GM12891 (cell line): ENCODE measurements around the gene ZNF692.

ENCODE experiments used
- DNase-seq: peaks from one replicate; pipeline ENCODE4 v3.0.0; 2011; ENCODE audit warnings: low spot score; ENCODE audit not compliant: insufficient read length
- FAIRE-seq: peaks from 2 replicates; lab custom pipeline; 2011; peaks lifted over from hg19 to GRCh38; lab: Jason Lieb, UNC
- PAX5 ChIP-seq: IDR thresholded peaks from 2 replicates; pipeline ENCODE4 v1.6.1; 2011; ENCODE audit warnings: low read length, moderate library complexity, mild to moderate bottlenecking; ENCODE audit not compliant: insufficient read depth, severe bottlenecking
- POLR2A ChIP-seq: IDR thresholded peaks from 2 replicates; pipeline ENCODE4 v1.6.1; 2011; ENCODE audit warnings: low read depth, low read length, control low read depth
- POLR2AphosphoS5 ChIP-seq: IDR thresholded peaks from 2 replicates; pipeline ENCODE4 v1.6.1; 2011; ENCODE audit warnings: low read depth, low read length, control low read depth
- POU2F2 ChIP-seq: IDR thresholded peaks from 2 replicates; pipeline ENCODE4 v1.6.1; 2011; ENCODE audit warnings: low read depth, mild to moderate bottlenecking, control low read depth, low read length, moderate library complexity
- SPI1 ChIP-seq: IDR thresholded peaks from 2 replicates; pipeline ENCODE4 v1.6.1; 2011; ENCODE audit warnings: low read depth, low read length, control low read depth
- TAF1 ChIP-seq: IDR thresholded peaks from 2 replicates; pipeline ENCODE4 v1.6.1; 2011; ENCODE audit warnings: low read depth, low read length, control low read depth

ZNF692 gene

GRCh38 chr1:248820041-248820585 is 38.8 kb downstream of the ZNF692 start:
- no peak for TF ChIP-seq PAX5
- TF ChIP-seq TAF1: no peak
- no peak for TF ChIP-seq POLR2AphosphoS5
- TF ChIP-seq POLR2A: no peak
- TF ChIP-seq SPI1: no peak
- no peak for TF ChIP-seq POU2F2
- no peak for FAIRE-seq
- no peak for DNase-seq

GRCh38 chr1:248818505-248819374 is 40.1 kb downstream of the ZNF692 start:
- peak; percentile 47 for FAIRE-seq
- TF ChIP-seq POU2F2: no peak
- TF ChIP-seq TAF1: no peak
- TF ChIP-seq SPI1: peak; percentile 73
- no peak for DNase-seq

- TF ChIP-seq POLR2A: no peak
- TF ChIP-seq SPI1: peak; percentile 49; the same call in 1 of the 2 replicates
- TF ChIP-seq PAX5: no peak
- DNase-seq (no peak), FAIRE-seq (no peak)
These were observed 41.8 kb downstream of the ZNF692 start for GRCh38 chr1:248817065-248817464.

- no peak for TF ChIP-seq PAX5
- TF ChIP-seq POLR2AphosphoS5: no peak
- no peak for TF ChIP-seq TAF1
- no peak for TF ChIP-seq POLR2A
- TF ChIP-seq POU2F2: no peak
- no peak for TF ChIP-seq SPI1
- FAIRE-seq (no peak), DNase-seq (no peak)
These were observed 42.6 kb downstream of the ZNF692 start for GRCh38 chr1:248816042-248816851.

GRCh38 chr1:248815407-248816034 is 43.4 kb downstream of the ZNF692 start:
- TF ChIP-seq POLR2A: no peak
- no peak for TF ChIP-seq POU2F2
- no peak for TF ChIP-seq SPI1
- no peak for TF ChIP-seq TAF1
- FAIRE-seq (no peak), DNase-seq (no peak)

GRCh38 chr1:248814351-248814750 is 44.5 kb downstream of the ZNF692 start:
- FAIRE-seq: no peak
- TF ChIP-seq POU2F2 (no peak), POLR2AphosphoS5 (no peak), SPI1 (no peak), PAX5 (no peak), TAF1 (no peak), POLR2A (no peak)
- no peak for DNase-seq

GRCh38 chr1:248813546-248813945 is 45.3 kb downstream of the ZNF692 start:
- no peak for DNase-seq
- no peak for FAIRE-seq
- TF ChIP-seq POLR2A (no peak), SPI1 (no peak), TAF1 (no peak), POLR2AphosphoS5 (no peak), POU2F2 (no peak), PAX5 (no peak)

GRCh38 chr1:248812736-248813425 is 46.0 kb downstream of the ZNF692 start:
- DNase-seq (no peak), FAIRE-seq (no peak)
- TF ChIP-seq SPI1 (no peak), TAF1 (no peak), POU2F2 (no peak), POLR2AphosphoS5 (no peak), PAX5 (no peak), POLR2A (no peak)
